ENCODE data around the gene PNMA1. TPM values are rescaled to one million over a fixed set of nuclear protein-coding genes. Genes with fewer than 3 reads are reported as not detected.
A peak's percentile ranks its signal among the peaks of the same experiment; 100 is the strongest.

The PNMA1 gene, protein sequence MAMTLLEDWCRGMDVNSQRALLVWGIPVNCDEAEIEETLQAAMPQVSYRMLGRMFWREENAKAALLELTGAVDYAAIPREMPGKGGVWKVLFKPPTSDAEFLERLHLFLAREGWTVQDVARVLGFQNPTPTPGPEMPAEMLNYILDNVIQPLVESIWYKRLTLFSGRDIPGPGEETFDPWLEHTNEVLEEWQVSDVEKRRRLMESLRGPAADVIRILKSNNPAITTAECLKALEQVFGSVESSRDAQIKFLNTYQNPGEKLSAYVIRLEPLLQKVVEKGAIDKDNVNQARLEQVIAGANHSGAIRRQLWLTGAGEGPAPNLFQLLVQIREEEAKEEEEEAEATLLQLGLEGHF
- total RNA-seq: 30.2 TPM

GRCh38 chr14:73713803-73714655, at the start of gene PNMA1:
Gene PNMA1, minus strand, starts transcription at chr14:73714384. Its CDS starts 745 bp downstream, at chr14:73713639.
- Histone ChIP-seq H3K27me3 (no peaks in the 10 kb centered on the region), H3K4me1 (peaks cover 8 to 17% of the 10 kb centered on the region in 2 donors), H3K4me3 (peak within 1 kb of the TSS; percentile 77 to 88), H3K9me3 (no peaks in the 10 kb centered on the region), H3K27ac (peak within 1 kb of the TSS; percentile 86 to 94), H3K36me3 (peaks cover 11 to 17% of the 10 kb centered on the region in 2 donors)
- peak; percentile 46 to 92 for DNase-seq (ENCODE audit: low spot score in 2 of 2)
- peak in 1 of 3 experiments; percentile 19 for TF ChIP-seq CTCF (IDR thresholded peaks at IDR 0.05)
- intact Hi-C loops (cut with DNase I): loop anchor here (2.0 to 10.0 kb wide), 4 partner anchors 69 to 301 kb away; partner anchors contain the start of genes BBOF1, COQ6, DNAL1 and ENTPD5

GRCh38 chr14:73763396-73763795, 49.2 kb upstream of the PNMA1 start:
- H3K4me3 ChIP-seq: no peak overlapping the region
- no peaks in the 10 kb centered on the region for H3K27me3 ChIP-seq
- no peak for TF ChIP-seq CTCF (IDR thresholded peaks at IDR 0.05)
- H3K4me1 ChIP-seq: peaks cover 20 to 65% of the 10 kb centered on the region in 2 donors
- H3K27ac ChIP-seq: peak overlapping the region; percentile 11 to 81
- H3K9me3 ChIP-seq: no peaks in the 10 kb centered on the region
- no peaks in the 10 kb centered on the region for H3K36me3 ChIP-seq
- no peak for DNase-seq (ENCODE audit: low spot score in 2 of 2)
- intact Hi-C loops (cut with DNase I): no loop called here

DNA sequence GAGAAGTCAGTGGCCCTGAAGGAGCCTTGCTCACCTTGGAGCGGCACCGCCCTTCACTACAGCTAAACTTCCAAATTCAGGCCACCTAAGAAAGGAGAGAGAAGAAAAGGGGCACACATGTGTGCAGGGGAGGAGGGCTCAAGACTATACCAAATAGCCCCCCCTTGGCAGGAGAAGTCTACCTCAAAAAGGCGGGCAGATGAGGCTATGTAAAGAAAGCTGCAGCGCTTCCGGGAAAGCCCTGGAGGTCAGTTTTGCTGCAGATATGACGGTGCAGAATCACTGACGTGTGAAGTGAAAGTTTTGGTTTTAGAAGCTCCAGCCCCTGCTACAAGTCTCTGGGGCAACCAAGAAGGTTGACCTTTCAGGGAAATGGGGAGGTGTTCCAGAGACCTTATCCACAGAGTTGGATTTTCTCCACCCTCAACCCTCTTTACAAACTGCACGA, 48.2 kb upstream of the PNMA1 start:
- H3K9me3 ChIP-seq: no peaks in the 10 kb centered on the region

GRCh38 chr14:73761618-73762355, 47.6 kb upstream of the PNMA1 start:
- peak overlapping the region; percentile 98 to 99 for H3K27ac ChIP-seq
- intact Hi-C loops (cut with DNase I): no loop called here
- H3K9me3 ChIP-seq: no peaks in the 10 kb centered on the region
- DNase-seq (ENCODE audit: low spot score in 2 of 2): no peak
- H3K27me3 ChIP-seq: no peaks in the 10 kb centered on the region
- TF ChIP-seq CTCF (IDR thresholded peaks at IDR 0.05): no peak
- H3K36me3 ChIP-seq: no peaks in the 10 kb centered on the region
- H3K4me3 ChIP-seq: no peak overlapping the region
- peaks cover 23 to 71% of the 10 kb centered on the region in 2 donors for H3K4me1 ChIP-seq

More for the DNA sequence above, 48.2 kb upstream of the PNMA1 start:
- Histone ChIP-seq H3K36me3 (no peaks in the 10 kb centered on the region), H3K27me3 (no peaks in the 10 kb centered on the region), H3K27ac (peak overlapping the region; percentile 11 to 98), H3K4me1 (peaks cover 21 to 69% of the 10 kb centered on the region in 2 donors), H3K4me3 (no peak overlapping the region)
- no peak for DNase-seq (ENCODE audit: low spot score in 2 of 2)
- intact Hi-C loops (cut with DNase I): no loop called here
- no peak for TF ChIP-seq CTCF (IDR thresholded peaks at IDR 0.05)

Data from ascending aorta (tissue), 2 donors.